Fibroblast of mammary gland (primary cell): ENCODE results near the gene MRPS18B.

ENCODE experiments used
- DNase-seq: peaks from one replicate; pipeline ENCODE4 v3.0.0-alpha.2; 2010; ENCODE audit warnings: low read depth
- H3K4me3 ChIP-seq: 2 replicates; pipeline ENCODE4 v1.5.1; 2011; ENCODE audit warnings: low read depth, mild to moderate bottlenecking, low read length, moderate library complexity; ENCODE audit not compliant: control insufficient read depth
- TF ChIP-seq, protein P1 (sequence below): conservative IDR thresholded peaks from 2 replicates; pipeline ENCODE4 v1.5.1; 2011; ENCODE audit warnings: low read depth, low read length, inconsistent platforms; ENCODE audit not compliant: control insufficient read depth, insufficient read depth

Gene MRPS18B

DNA sequence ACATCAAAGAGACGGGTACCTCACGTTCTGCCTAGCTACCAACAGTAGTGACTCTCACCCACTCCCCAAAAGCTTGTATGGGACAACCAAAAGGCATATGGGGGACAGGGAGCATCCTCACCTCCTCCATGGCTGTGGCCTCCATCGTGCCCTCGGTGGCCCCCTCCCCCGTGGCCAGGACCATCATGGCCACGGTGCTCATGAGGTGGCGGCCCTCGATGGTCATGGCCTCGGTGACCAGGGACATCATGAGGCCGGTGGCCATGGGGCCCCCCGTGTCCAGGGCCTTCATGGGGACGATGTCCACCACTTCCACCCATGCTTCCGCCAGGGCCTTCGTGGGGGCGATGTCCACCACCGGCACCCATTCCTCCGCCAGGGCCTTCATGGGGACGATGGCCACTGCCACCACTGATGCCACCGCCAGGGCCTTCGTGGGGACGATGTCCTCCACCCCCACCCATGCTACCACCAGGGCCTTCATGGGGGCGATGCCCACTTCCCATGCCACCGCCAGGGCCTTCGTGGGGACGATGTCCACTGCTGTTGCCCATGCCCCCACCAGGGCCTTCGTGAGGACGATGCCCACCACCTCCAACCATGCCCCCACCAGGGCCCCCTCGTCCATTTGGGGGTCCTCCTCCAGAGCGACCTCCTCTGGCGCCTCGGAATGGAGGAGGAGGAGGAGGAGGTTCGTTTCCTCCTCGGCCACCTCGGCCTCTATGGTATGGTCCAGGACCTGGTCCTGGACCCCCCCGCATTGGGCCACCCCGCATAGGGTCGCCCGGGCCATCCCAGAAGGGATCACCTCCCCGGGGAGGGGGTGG is 15.6 kb upstream of the MRPS18B start:
- TF ChIP-seq, protein P1, sequence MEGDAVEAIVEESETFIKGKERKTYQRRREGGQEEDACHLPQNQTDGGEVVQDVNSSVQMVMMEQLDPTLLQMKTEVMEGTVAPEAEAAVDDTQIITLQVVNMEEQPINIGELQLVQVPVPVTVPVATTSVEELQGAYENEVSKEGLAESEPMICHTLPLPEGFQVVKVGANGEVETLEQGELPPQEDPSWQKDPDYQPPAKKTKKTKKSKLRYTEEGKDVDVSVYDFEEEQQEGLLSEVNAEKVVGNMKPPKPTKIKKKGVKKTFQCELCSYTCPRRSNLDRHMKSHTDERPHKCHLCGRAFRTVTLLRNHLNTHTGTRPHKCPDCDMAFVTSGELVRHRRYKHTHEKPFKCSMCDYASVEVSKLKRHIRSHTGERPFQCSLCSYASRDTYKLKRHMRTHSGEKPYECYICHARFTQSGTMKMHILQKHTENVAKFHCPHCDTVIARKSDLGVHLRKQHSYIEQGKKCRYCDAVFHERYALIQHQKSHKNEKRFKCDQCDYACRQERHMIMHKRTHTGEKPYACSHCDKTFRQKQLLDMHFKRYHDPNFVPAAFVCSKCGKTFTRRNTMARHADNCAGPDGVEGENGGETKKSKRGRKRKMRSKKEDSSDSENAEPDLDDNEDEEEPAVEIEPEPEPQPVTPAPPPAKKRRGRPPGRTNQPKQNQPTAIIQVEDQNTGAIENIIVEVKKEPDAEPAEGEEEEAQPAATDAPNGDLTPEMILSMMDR = no peak
- no peak overlapping the region for H3K4me3 ChIP-seq
- DNase-seq = no peak

DNA sequence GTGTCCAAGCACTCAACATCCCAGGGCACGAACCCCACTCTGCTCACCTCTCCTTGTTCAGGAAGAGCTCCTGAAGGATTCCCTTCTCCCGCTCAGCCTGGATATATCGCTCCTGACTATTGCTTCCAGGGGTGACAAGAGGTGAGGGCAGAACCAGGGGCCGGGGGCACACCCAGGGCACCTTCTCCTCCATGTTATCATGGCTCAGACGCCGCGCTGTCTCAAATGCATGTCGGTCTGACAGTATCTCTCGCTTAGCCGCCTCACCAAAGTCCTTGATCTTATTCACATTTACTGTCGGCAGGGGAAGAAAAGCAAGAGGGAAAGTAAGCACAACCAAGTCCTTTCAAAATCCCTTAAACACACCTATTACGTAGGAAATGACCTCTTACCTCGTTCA is 13.7 kb upstream of the MRPS18B start:
- no peak for DNase-seq
- H3K4me3 ChIP-seq = no peak overlapping the region
- TF ChIP-seq, protein P1 = no peak

DNA sequence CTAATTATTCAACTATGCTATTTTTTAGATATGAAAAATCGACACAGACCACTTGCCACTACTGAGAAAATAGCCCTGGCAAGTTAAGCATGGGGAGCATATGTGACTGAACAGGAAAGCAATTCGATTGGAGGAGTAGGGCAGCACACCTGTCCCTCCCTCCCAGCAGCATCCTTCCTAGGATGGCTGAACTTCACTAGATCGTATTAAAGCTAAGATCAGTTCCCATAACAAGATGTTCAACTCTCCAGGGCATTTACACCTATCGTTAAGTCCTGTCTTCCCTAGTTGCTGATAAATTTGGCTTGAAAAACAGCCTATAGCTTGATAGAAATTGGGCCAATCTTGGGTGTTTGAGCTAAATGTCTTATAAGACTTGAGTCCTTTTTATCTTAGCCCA is 7.6 kb upstream of the MRPS18B start:
- DNase-seq = no peak
- H3K4me3 ChIP-seq = no peak overlapping the region
- TF ChIP-seq, protein P1 = no peak

DNA sequence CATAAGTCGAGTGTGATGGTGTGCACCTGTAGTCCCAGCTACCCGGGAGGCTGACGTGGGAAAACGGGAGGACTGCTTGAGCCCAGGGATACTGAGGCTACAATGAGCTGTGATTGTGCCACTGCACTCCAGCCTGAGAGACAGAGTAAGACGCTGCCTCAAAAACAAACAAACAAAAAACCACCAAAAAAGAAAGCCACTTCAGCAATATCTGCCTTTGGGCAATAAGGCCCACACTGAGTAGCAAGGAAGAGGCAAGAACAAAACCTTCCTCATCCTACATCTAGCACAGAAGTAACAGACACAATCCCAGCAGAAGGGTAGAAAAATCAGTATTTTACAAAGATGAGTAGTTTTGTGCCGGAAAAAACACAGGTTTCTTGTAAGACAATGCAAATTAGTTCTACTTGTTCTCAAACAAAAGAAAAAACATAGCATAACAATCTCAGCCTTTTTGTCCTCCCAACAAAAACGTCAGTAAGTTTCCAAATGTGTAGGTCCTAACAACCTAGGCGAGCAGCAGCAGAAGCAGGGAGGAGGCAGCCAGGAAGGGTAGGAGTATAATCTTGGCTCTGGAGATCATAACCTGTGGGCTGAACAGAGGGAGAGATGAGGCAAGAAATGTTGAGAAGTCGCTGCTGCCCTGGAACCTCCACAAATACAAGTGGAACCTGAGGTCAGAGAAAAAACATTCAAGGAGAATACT is 6.3 kb upstream of the MRPS18B start:
- TF ChIP-seq, protein P1 = no peak
- no peak overlapping the region for H3K4me3 ChIP-seq
- no peak for DNase-seq

DNA sequence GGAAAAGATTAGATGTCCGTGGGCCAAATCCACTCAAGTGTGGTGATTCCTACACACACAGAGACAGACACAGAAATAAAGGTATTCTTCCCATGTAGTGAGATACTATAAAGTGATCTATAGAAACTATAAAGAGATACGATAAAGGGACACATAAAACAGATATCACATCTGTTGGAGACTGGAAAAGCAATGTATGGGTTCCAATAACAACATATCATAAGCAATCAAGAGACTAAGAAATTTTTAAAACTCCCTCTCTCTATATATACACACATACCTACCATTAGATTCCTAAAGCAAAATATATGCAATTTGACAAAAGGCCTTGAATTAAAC is 5.8 kb upstream of the MRPS18B start:
- DNase-seq = no peak
- TF ChIP-seq, protein P1 = no peak
- H3K4me3 ChIP-seq = no peak overlapping the region

DNA sequence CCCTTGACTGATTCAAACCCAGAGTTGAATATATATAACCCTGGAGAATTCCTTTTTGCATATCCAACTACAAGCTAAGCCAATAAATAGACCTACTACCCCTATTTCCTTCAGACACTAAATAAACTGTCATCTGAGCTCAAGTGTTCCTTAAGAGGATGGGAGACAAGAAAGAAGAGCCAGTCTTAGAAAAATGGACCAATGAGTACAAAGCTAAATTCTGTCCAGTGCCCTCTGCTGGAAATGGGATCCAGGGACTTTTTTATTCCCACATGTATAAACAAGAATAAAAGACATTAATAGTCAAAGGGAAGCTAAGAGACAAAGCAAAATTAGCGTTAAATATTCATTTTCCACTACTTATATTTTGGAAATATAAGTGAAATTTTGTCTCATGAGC is 5.4 kb upstream of the MRPS18B start:
- H3K4me3 ChIP-seq = no peak overlapping the region
- peak; percentile 61 for DNase-seq
- TF ChIP-seq, protein P1 = peak; percentile 54
